Measurements from ENCODE around the gene ASAP2. TPM values are rescaled to one million over a fixed set of nuclear protein-coding genes. Genes with fewer than 3 reads are reported as not detected.

Gene ASAP2
- total RNA-seq, 2 experiments from 2014 or later: not detected

- ChIA-PET POLR2A (no interaction called here), CTCF (no interaction called here)
- H3K9me3 Mint-ChIP-seq (ENCODE audit: insufficient read depth): no peaks in the 10 kb centered on the region
Measured at GRCh38 chr2:9219027-9219445, 12.4 kb downstream of the ASAP2 start.

DNA sequence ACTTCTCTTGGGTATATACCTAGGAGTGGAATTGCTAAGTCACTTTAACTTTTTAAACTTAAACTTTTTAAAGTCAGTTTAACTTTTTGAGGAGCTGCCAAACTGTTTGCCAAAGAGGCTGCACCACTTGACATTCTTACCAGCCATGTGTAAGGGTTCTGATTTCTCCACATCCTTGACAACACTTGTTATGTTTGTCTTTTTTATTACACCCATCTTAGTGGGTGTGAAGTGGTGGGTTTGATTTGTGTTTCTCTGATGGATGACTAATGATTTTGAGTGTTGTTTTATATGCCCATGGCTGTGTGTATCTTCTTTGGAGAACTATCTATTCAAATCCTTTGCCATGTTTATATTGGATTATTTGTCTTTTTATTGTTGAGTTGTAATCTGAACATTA lies 13.6 kb downstream of the ASAP2 start:
- peaks cover 22% of the 10 kb centered on the region for H3K27me3 Mint-ChIP-seq (ENCODE audit: low read depth)
- POLR2A ChIA-PET: no interaction called here
- no peak for DNase-seq
- CTCF ChIA-PET: no interaction called here
- no peaks in the 10 kb centered on the region for H3K36me3 Mint-ChIP-seq (ENCODE audit: low read depth)
- no peaks in the 10 kb centered on the region for H3K4me1 Mint-ChIP-seq (ENCODE audit: low read depth)
- H3K27ac Mint-ChIP-seq: no peak overlapping the region
- ATAC-seq: no peak
- no peaks in the 10 kb centered on the region for H3K9me3 Mint-ChIP-seq (ENCODE audit: insufficient read depth)
- no peak overlapping the region for H3K4me3 Mint-ChIP-seq

More at GRCh38 chr2:9219027-9219445, 12.4 kb downstream of the ASAP2 start:
- no peak overlapping the region for H3K4me3 Mint-ChIP-seq
- H3K27me3 Mint-ChIP-seq (ENCODE audit: low read depth): peaks cover 22% of the 10 kb centered on the region
- no peaks in the 10 kb centered on the region for H3K36me3 Mint-ChIP-seq (ENCODE audit: low read depth)
- no peak for ATAC-seq
- no peak for DNase-seq
- no peak overlapping the region for H3K27ac Mint-ChIP-seq
- H3K4me1 Mint-ChIP-seq (ENCODE audit: low read depth): no peaks in the 10 kb centered on the region

- DNase-seq (no peak), ATAC-seq (no peak)
- Mint-ChIP-seq H3K9me3 (ENCODE audit: insufficient read depth) (no peaks in the 10 kb centered on the region), H3K4me1 (ENCODE audit: low read depth) (no peaks in the 10 kb centered on the region), H3K27me3 (ENCODE audit: low read depth) (peaks cover 23% of the 10 kb centered on the region), H3K27ac (no peak overlapping the region), H3K4me3 (no peak overlapping the region), H3K36me3 (ENCODE audit: low read depth) (no peaks in the 10 kb centered on the region)
- ChIA-PET CTCF (no interaction called here), POLR2A (no interaction called here)
Measured at GRCh38 chr2:9221223-9221622, 14.6 kb downstream of the ASAP2 start.

GRCh38 chr2:9222239-9222892 lies 15.8 kb downstream of the ASAP2 start:
- ChIA-PET CTCF (no interaction called here), POLR2A (no interaction called here)
- no peak for ATAC-seq
- Mint-ChIP-seq H3K9me3 (ENCODE audit: insufficient read depth) (no peaks in the 10 kb centered on the region), H3K36me3 (ENCODE audit: low read depth) (no peaks in the 10 kb centered on the region), H3K27me3 (ENCODE audit: low read depth) (peaks cover 23% of the 10 kb centered on the region), H3K4me3 (no peak overlapping the region), H3K27ac (no peak overlapping the region), H3K4me1 (ENCODE audit: low read depth) (no peaks in the 10 kb centered on the region)
- DNase-seq: no peak

GRCh38 chr2:9222893-9223287 lies 16.3 kb downstream of the ASAP2 start:
- POLR2A ChIA-PET: no interaction called here

DNA sequence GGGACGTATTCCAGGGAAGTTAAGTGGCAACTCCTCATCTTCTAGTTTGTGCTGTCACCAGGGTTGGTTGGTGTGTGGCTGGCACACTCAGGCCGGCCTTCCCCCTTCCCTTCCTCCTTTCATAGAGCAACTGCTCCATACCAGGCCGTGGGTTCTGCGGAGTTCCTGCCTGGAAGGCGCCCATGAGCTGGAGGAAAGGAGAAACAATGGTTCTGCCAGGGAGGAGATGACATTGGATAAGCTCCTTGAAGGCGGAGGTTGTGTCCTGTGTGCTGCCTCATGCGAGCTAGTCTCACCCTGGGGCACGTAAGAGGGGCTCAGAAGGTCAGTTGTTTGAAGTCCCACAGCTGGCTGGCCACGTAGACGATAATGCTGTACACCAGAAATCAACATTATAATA lies 19.2 kb downstream of the ASAP2 start:
- no peak overlapping the region for H3K4me3 Mint-ChIP-seq
- POLR2A ChIA-PET: no interaction called here
- no peaks in the 10 kb centered on the region for H3K36me3 Mint-ChIP-seq (ENCODE audit: low read depth)
- peaks cover 2% of the 10 kb centered on the region for H3K4me1 Mint-ChIP-seq (ENCODE audit: low read depth)
- DNase-seq (no peak), ATAC-seq (no peak)
- H3K27ac Mint-ChIP-seq: no peak overlapping the region
- no peaks in the 10 kb centered on the region for H3K9me3 Mint-ChIP-seq (ENCODE audit: insufficient read depth)
- peaks cover 21% of the 10 kb centered on the region for H3K27me3 Mint-ChIP-seq (ENCODE audit: low read depth)
- CTCF ChIA-PET: no interaction called here

More at GRCh38 chr2:9222893-9223287, 16.3 kb downstream of the ASAP2 start:
- Mint-ChIP-seq H3K9me3 (ENCODE audit: insufficient read depth) (no peaks in the 10 kb centered on the region), H3K27ac (no peak overlapping the region), H3K4me1 (ENCODE audit: low read depth) (no peaks in the 10 kb centered on the region), H3K27me3 (ENCODE audit: low read depth) (peaks cover 24% of the 10 kb centered on the region), H3K4me3 (no peak overlapping the region), H3K36me3 (ENCODE audit: low read depth) (no peaks in the 10 kb centered on the region)
- CTCF ChIA-PET: no interaction called here
- ATAC-seq: no peak
- DNase-seq: no peak

DNA sequence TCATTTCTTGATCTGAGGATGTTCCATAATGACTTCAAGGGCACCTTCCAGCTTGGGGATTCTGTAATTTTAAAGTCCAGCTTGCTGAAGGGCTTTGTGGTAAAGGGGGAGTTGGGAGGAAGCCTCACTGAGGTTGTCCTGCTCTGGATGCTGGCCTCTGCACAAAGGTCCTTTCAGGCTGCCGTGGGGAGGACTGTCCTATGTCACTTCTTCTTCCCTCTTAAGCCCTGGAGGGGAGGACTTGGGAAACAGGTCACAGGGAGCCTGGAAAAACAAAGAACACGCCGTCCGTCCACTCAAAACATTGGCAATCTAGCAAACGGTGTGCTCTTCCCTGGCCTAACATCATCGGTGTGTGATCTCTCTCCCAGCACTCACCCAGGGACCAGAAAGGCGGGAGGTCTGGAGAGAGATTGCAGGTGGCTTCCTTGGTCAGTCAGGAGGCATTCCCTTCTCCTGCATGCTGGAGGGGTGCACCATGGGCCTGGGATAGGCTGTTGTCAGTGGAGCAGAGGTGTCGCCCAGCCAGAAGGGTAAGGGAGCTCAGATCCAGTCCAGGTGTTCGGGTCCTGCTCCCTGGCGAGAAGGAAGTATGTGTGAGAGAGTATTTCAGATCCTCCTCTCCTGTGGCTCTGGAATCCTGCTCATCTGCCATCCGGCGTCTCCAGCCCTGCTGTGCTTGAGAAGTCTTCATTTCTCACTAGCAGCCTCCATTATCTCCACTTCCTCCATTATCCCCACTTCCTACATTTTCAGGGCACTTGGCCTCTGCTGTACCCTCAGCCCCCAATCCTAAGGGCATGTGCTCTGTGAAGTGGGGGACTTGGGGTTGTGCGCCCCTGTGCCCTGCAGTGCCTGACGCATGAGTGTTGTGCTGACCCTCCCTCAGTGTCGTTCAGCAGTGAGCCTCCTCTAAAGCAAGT lies 20.1 kb downstream of the ASAP2 start:
- CTCF ChIA-PET: no interaction called here
- H3K4me3 Mint-ChIP-seq: no peak overlapping the region
- ATAC-seq (no peak), DNase-seq (no peak)
- POLR2A ChIA-PET: no interaction called here
- H3K4me1 Mint-ChIP-seq (ENCODE audit: low read depth): peaks cover 6% of the 10 kb centered on the region
- H3K27me3 Mint-ChIP-seq (ENCODE audit: low read depth): peaks cover 20% of the 10 kb centered on the region
- no peak overlapping the region for H3K27ac Mint-ChIP-seq
- H3K36me3 Mint-ChIP-seq (ENCODE audit: low read depth): no peaks in the 10 kb centered on the region
- no peaks in the 10 kb centered on the region for H3K9me3 Mint-ChIP-seq (ENCODE audit: insufficient read depth)

DNA sequence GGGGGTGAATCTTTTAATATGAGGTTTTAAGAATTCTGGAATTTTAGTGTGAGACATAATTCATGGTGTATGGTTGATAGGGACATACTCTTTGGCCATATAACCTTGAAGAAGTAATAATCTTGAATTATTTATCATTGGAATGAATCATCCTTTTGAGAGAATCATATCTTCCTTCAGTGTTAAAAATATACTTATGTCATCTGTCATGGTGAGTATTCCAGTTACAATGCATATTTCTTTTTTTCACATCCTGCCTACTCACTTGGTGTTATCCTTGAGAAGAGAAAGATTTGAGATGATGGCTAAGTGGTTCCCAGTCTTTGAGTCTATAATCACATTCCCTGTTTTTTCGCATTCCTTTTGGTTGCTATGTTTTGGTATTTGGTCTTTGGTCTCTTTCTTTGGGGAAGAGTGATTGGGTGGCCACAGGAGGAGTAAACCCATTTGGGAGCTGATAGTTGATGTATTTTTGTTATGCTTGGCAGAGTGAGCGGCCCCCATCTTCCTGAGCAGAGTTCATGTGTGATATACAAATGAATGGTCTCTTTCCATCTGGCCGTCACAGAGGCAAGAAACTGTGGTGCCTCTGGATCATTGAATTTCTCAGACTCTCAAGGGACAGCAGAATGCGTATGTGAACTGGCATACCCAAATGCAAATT lies 21.6 kb downstream of the ASAP2 start:
- H3K9me3 Mint-ChIP-seq (ENCODE audit: insufficient read depth): no peaks in the 10 kb centered on the region
- no peak overlapping the region for H3K27ac Mint-ChIP-seq
- no peaks in the 10 kb centered on the region for H3K36me3 Mint-ChIP-seq (ENCODE audit: low read depth)
- ATAC-seq (no peak), DNase-seq (no peak)
- H3K4me1 Mint-ChIP-seq (ENCODE audit: low read depth): peaks cover 6% of the 10 kb centered on the region
- ChIA-PET POLR2A (no interaction called here), CTCF (no interaction called here)
- H3K4me3 Mint-ChIP-seq: no peak overlapping the region
- peaks cover 26% of the 10 kb centered on the region for H3K27me3 Mint-ChIP-seq (ENCODE audit: low read depth)

- DNase-seq: no peak
- CTCF ChIA-PET: no interaction called here
- no peak for ATAC-seq
- H3K27ac Mint-ChIP-seq: no peak overlapping the region
- H3K27me3 Mint-ChIP-seq (ENCODE audit: low read depth): peaks cover 26% of the 10 kb centered on the region
- H3K4me3 Mint-ChIP-seq: no peak overlapping the region
- H3K4me1 Mint-ChIP-seq (ENCODE audit: low read depth): peaks cover 6% of the 10 kb centered on the region
- H3K9me3 Mint-ChIP-seq (ENCODE audit: insufficient read depth): no peaks in the 10 kb centered on the region
- POLR2A ChIA-PET: no interaction called here
- H3K36me3 Mint-ChIP-seq (ENCODE audit: low read depth): no peaks in the 10 kb centered on the region
Measured at GRCh38 chr2:9228781-9229469, 22.3 kb downstream of the ASAP2 start.

DNA sequence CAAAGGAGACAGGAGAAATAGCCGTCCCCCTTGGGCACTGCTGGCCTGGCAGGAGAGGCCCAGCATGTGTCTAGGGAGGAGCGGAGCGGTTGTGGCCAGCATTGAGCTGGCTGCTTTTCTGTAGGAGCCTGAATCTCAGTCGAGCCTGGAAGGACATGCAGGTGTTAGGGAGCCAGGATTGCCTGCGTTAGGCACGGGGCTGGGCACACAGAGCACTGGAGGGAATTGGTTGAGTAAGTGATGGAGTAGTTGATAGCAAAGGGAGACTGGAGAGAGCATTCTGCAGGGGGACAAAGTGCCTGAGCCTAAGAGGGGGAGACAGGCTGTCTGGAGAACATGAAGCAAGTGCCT lies 22.8 kb downstream of the ASAP2 start:
- Mint-ChIP-seq H3K27me3 (ENCODE audit: low read depth) (peaks cover 26% of the 10 kb centered on the region), H3K4me3 (no peak overlapping the region), H3K36me3 (ENCODE audit: low read depth) (no peaks in the 10 kb centered on the region), H3K4me1 (ENCODE audit: low read depth) (peaks cover 6% of the 10 kb centered on the region), H3K9me3 (ENCODE audit: insufficient read depth) (no peaks in the 10 kb centered on the region), H3K27ac (no peak overlapping the region)
- POLR2A ChIA-PET: no interaction called here
- DNase-seq: no peak
- CTCF ChIA-PET: no interaction called here
- no peak for ATAC-seq

- ChIA-PET POLR2A (no interaction called here), CTCF (no interaction called here)
- Mint-ChIP-seq H3K36me3 (ENCODE audit: low read depth) (no peaks in the 10 kb centered on the region), H3K4me1 (ENCODE audit: low read depth) (peaks cover 6% of the 10 kb centered on the region), H3K27ac (no peak overlapping the region), H3K9me3 (ENCODE audit: insufficient read depth) (no peaks in the 10 kb centered on the region), H3K27me3 (ENCODE audit: low read depth) (peaks cover 26% of the 10 kb centered on the region), H3K4me3 (no peak overlapping the region)
- no peak for ATAC-seq
- DNase-seq: no peak
Measured at GRCh38 chr2:9230051-9230802, 23.6 kb downstream of the ASAP2 start.

Measured in activated CD8-positive, alpha-beta T cell treated with anti-CD3 and anti-CD28 coated beads, Interleukin-2, amount 10 ng/mL, durations not matched to agents 7 days and 5 days (primary cell).